Measurements from ENCODE around the gene VAC14. TPM values are rescaled to one million over a fixed set of nuclear protein-coding genes. Genes with fewer than 3 reads are reported as not detected.

Gene VAC14
- total and polyA plus RNA-seq, 2 of the 8 experiments (the other 6 are each of a cell fraction or from before 2014, with no cell fraction given) = 56.0 to 108 TPM

- no peak for TF ChIP-seq CHD7 (IDR thresholded peaks at IDR 0.05; ENCODE audit: insufficient replicate concordance, low read length)
- no peak for TF ChIP-seq BACH1 (IDR thresholded peaks at IDR 0.05; ENCODE audit: low read length)
- TF ChIP-seq CBX8 (IDR thresholded peaks at IDR 0.05; ENCODE audit: borderline replicate concordance, low read depth, low read length) = no peak
- TF ChIP-seq SP4 (IDR thresholded peaks at IDR 0.05; ENCODE audit: low read length) = no peak
- no peak for TF ChIP-seq RAD21 (IDR thresholded peaks at IDR 0.05 in 1 of 2, conservative IDR thresholded peaks at IDR 0.05 in 1 of 2; ENCODE audit: low read depth in 2 of 2, low read length in 2 of 2)
- TF ChIP-seq EZH2 (IDR thresholded peaks at IDR 0.05; ENCODE audit: low read depth, low read length, severe bottlenecking) = no peak
- no peak for TF ChIP-seq YY1 (IDR thresholded peaks at IDR 0.05; ENCODE audit: low read depth, low read length)
- no peak for TF ChIP-seq HDAC2 (IDR thresholded peaks at IDR 0.05; ENCODE audit: borderline replicate concordance in 1 of 2, low read depth in 2 of 2, low read length in 2 of 2)
- TF ChIP-seq RFX5 (IDR thresholded peaks at IDR 0.05; ENCODE audit: borderline replicate concordance, low read depth, low read length) = no peak
- TF ChIP-seq SAP30 (IDR thresholded peaks at IDR 0.05; ENCODE audit: insufficient read depth, insufficient replicate concordance, low read length) = no peak
These were observed 94.0 kb downstream of the VAC14 start (continued) for GRCh38 chr16:70706948-70707465.
